ENCODE data around the gene LAMTOR2. TPM values are rescaled to one million over a fixed set of nuclear protein-coding genes. Genes with fewer than 3 reads are reported as not detected.

LAMTOR2 gene
- total RNA-seq, 4 donors from 2014 or later, result 32.6 to 51.8 (median 47.8) TPM

- TF ChIP-seq POLR2A (IDR thresholded peaks at IDR 0.05), result no peak
- no peak for TF ChIP-seq EP300 (IDR thresholded peaks at IDR 0.05)
- TF ChIP-seq CTCF (IDR thresholded peaks at IDR 0.05), result no peak
- Histone ChIP-seq H3K4me3 (no peak overlapping the region), H3K9me3 (no peaks in the 10 kb centered on the region), H3K27ac (peak overlapping the region in 2 of 4 donors; percentile 96 to 97), H3K4me1 (peaks cover 8 to 78% (median 59%) of the 10 kb centered on the region in 4 donors), H3K27me3 (no peaks in the 10 kb centered on the region), H3K36me3 (no peaks in the 10 kb centered on the region)
- WGBS, 2 donors, result 58 to 60% methylated on average over 4 of the region's 4 CpGs
- no peak for DNase-seq (ENCODE audit: low spot score in 2 of 2)
These were observed 45.8 kb downstream of the LAMTOR2 start for GRCh38 chr1:156100205-156100995.

GRCh38 chr1:156101880-156102279 lies 47.3 kb downstream of the LAMTOR2 start:
- peak overlapping the region in 2 of 4 donors; percentile 96 to 97 for H3K27ac ChIP-seq
- 56 to 68% methylated on average over 6 of the region's 6 CpGs for WGBS, 2 donors
- DNase-seq (ENCODE audit: low spot score in 2 of 2), result no peak
- H3K9me3 ChIP-seq, result no peaks in the 10 kb centered on the region
- TF ChIP-seq CTCF (IDR thresholded peaks at IDR 0.05) (no peak), POLR2A (IDR thresholded peaks at IDR 0.05) (no peak), EP300 (IDR thresholded peaks at IDR 0.05) (no peak)
- no peak overlapping the region for H3K4me3 ChIP-seq
- H3K36me3 ChIP-seq, result no peaks in the 10 kb centered on the region
- H3K27me3 ChIP-seq, result no peaks in the 10 kb centered on the region
- H3K4me1 ChIP-seq, result peaks cover 8 to 75% (median 55%) of the 10 kb centered on the region in 4 donors

GRCh38 chr1:156102633-156103511 lies 48.3 kb downstream of the LAMTOR2 start:
- H3K4me3 ChIP-seq, result no peak overlapping the region
- H3K27ac ChIP-seq, result peak overlapping the region; percentile 93 to 97 (median 96)
- no peaks in the 10 kb centered on the region for H3K36me3 ChIP-seq
- no peak for DNase-seq (ENCODE audit: low spot score in 2 of 2)
- TF ChIP-seq CTCF (IDR thresholded peaks at IDR 0.05), result peak in 1 of 5 experiments; percentile 12
- no peak for TF ChIP-seq EP300 (IDR thresholded peaks at IDR 0.05)
- TF ChIP-seq POLR2A (IDR thresholded peaks at IDR 0.05), result no peak
- peaks cover 8 to 75% (median 55%) of the 10 kb centered on the region in 4 donors for H3K4me1 ChIP-seq
- WGBS, 2 donors, result 49 to 52% methylated on average over 16 of the region's 16 CpGs
- no peaks in the 10 kb centered on the region for H3K9me3 ChIP-seq
- no peaks in the 10 kb centered on the region for H3K27me3 ChIP-seq

GRCh38 chr1:156103521-156103947 lies 49.0 kb downstream of the LAMTOR2 start:
- no peaks in the 10 kb centered on the region for H3K27me3 ChIP-seq
- H3K9me3 ChIP-seq, result no peaks in the 10 kb centered on the region
- 22 to 27% methylated on average over 9 of the region's 9 CpGs for WGBS, 2 donors
- DNase-seq (ENCODE audit: low spot score in 2 of 2), result no peak
- H3K4me1 ChIP-seq, result peaks cover 8 to 80% (median 55%) of the 10 kb centered on the region in 4 donors
- TF ChIP-seq CTCF (IDR thresholded peaks at IDR 0.05) (no peak), EP300 (IDR thresholded peaks at IDR 0.05) (no peak), POLR2A (IDR thresholded peaks at IDR 0.05) (no peak)
- H3K4me3 ChIP-seq, result no peak overlapping the region
- no peaks in the 10 kb centered on the region for H3K36me3 ChIP-seq
- peak overlapping the region; percentile 93 to 97 (median 96) for H3K27ac ChIP-seq

Measured in tibial nerve (tissue), 4 donors.